H1 (cell line): Measurements from ENCODE around the gene TASOR2. TPM values are rescaled to one million over a fixed set of nuclear protein-coding genes. Genes with fewer than 3 reads are reported as not detected.

Source experiments
- CTCF ChIA-PET: fragments of 300-600 bp; sonication (Branson Sonifier 250); formaldehyde crosslinking; loops from one replicate; lab custom pipeline; 2021; ENCODE audit not compliant: partially characterized antibody; lab: Charles Lee
- POLR2A ChIA-PET: fragments of 300-600 bp; sonication (Branson Sonifier 250); formaldehyde crosslinking; loops from one replicate; lab custom pipeline; 2021; ENCODE audit warnings: inconsistent platforms; ENCODE audit not compliant: partially characterized antibody; lab: Charles Lee
- DNase-seq, 2 experiments: peaks; one replicate each; pipeline versions ENCODE4 v3.0.0 to v3.0.0-alpha.2; 2010 to 2022; ENCODE audit warnings: low spot score in 2 of 2, low read depth in 1 of 2, mixed read lengths in 1 of 2
- FAIRE-seq: peaks from 2 replicates; lab custom pipeline; 2011; peaks lifted over from hg19 to GRCh38; lab: Jason Lieb, UNC
- H2AFZ ChIP-seq: 2 replicates; pipeline ENCODE4 v1.8.1; 2012; ENCODE audit warnings: low read length, inconsistent platforms
- H2AK5ac ChIP-seq: 2 replicates; pipeline ENCODE4 v1.6.1; 2013; ENCODE audit warnings: low read depth, low read length
- H2BK120ac ChIP-seq: replicated peaks from 2 replicates; pipeline ENCODE3; 2013; ENCODE audit warnings: low read depth, low read length, inconsistent platforms
- H2BK12ac ChIP-seq: 2 replicates; pipeline ENCODE4 v1.6.1; 2013; ENCODE audit warnings: low read depth, low read length
- H2BK15ac ChIP-seq: 2 replicates; pipeline ENCODE4 v1.6.1; 2013; ENCODE audit warnings: low read length
- H2BK20ac ChIP-seq: 2 replicates; pipeline ENCODE4 v1.6.1; 2013; ENCODE audit warnings: low read length
- H2BK5ac ChIP-seq: 2 replicates; pipeline ENCODE4 v1.6.1; 2013; ENCODE audit warnings: low read depth, low read length
- H3K14ac ChIP-seq: 2 replicates; pipeline ENCODE4 v1.6.1; 2013; ENCODE audit warnings: inconsistent platforms; ENCODE audit not compliant: insufficient read length
- H3K18ac ChIP-seq: 2 replicates; pipeline ENCODE4 v1.6.1; 2013; ENCODE audit warnings: low read length; ENCODE audit errors: extremely low read depth
- H3K23ac ChIP-seq: 2 replicates; pipeline ENCODE4 v1.6.1; 2013; ENCODE audit warnings: inconsistent platforms; ENCODE audit not compliant: insufficient read length
- H3K23me2 ChIP-seq: 2 replicates; pipeline ENCODE4 v1.6.1; 2013; ENCODE audit warnings: low read depth, low read length
- H3K27ac ChIP-seq: 2 replicates; pipeline ENCODE4 v1.6.1; 2011; ENCODE audit warnings: low read depth, low read length, inconsistent platforms
- H3K27me3 ChIP-seq, 4 experiments: replicated peaks in 1 of 4; 1 replicate in 1 of 4; 2 replicates in 3 of 4; pipeline versions ENCODE4 v1.6.1 to v1.8.1; 2011 to 2013; ENCODE audit warnings: low read length in 3 of 4, mild to moderate bottlenecking in 3 of 4, inconsistent platforms in 2 of 4, mixed read lengths in 2 of 4, moderate library complexity in 1 of 4; ENCODE audit not compliant: control insufficient read depth in 3 of 4, insufficient read depth in 3 of 4; ENCODE audit errors: extremely low read depth in 1 of 4
- H3K36me3 ChIP-seq, 4 experiments: 2 replicates each; pipeline versions ENCODE4 v1.6.1 to v1.8.1; 2011 to 2013; ENCODE audit warnings: mild to moderate bottlenecking in 4 of 4, low read length in 3 of 4, moderate library complexity in 2 of 4, control low read depth in 1 of 4, inconsistent platforms in 1 of 4; ENCODE audit not compliant: insufficient read depth in 4 of 4, control insufficient read depth in 2 of 4
- H3K4ac ChIP-seq: replicated peaks from 2 replicates; pipeline ENCODE3; 2013; ENCODE audit warnings: low read length, low read depth, mixed read lengths, inconsistent platforms; ENCODE audit not compliant: insufficient read length
- H3K4me1 ChIP-seq, 4 experiments: replicated peaks in 1 of 4; 1 replicate in 1 of 4; 2 replicates in 3 of 4; pipeline versions ENCODE4 v1.6.1 to v1.8.1; 2011 to 2013; ENCODE audit warnings: low read length in 3 of 4, inconsistent platforms in 2 of 4, mixed read lengths in 1 of 4; ENCODE audit not compliant: insufficient read depth in 4 of 4, control insufficient read depth in 3 of 4
- H3K4me2 ChIP-seq, 2 experiments: 2 replicates each; pipeline versions ENCODE4 v1.6.1 to v1.8.1; 2011 to 2013; ENCODE audit warnings: low read depth in 2 of 2, low read length in 2 of 2, control low read depth in 1 of 2, inconsistent platforms in 1 of 2, mild to moderate bottlenecking in 1 of 2; ENCODE audit not compliant: insufficient read depth in 1 of 2
- H3K4me3 ChIP-seq, 4 experiments: fragments of 200-600, 300-600 bp in 1 of 4; sonication (generic), shearing (Covaris generic), sonication (Bioruptor Twin) in 1 of 4; 2 replicates each; pipeline versions ENCODE4 v1.5.1 to v1.8.1; 2011 to 2016; ENCODE audit warnings: low read length in 4 of 4, low read depth in 3 of 4, control low read depth in 2 of 4, inconsistent platforms in 2 of 4, mild to moderate bottlenecking in 2 of 4, mixed read lengths in 1 of 4, moderate library complexity in 1 of 4; ENCODE audit not compliant: insufficient read depth in 2 of 4; ENCODE audit errors: extremely low read depth in 1 of 4
- H3K56ac ChIP-seq: replicated peaks from 2 replicates; pipeline ENCODE3; 2013; ENCODE audit warnings: low read depth, mild to moderate bottlenecking, mixed read lengths, low read length, inconsistent platforms; ENCODE audit not compliant: insufficient read length
- H3K79me1 ChIP-seq: 2 replicates; pipeline ENCODE4 v1.6.1; 2013; ENCODE audit warnings: low read depth, low read length, control low read depth
- H3K79me2 ChIP-seq, 2 experiments: 2 replicates each; pipeline versions ENCODE4 v1.6.1 to v1.8.1; 2012 to 2013; ENCODE audit warnings: low read length in 2 of 2, mild to moderate bottlenecking in 2 of 2, inconsistent platforms in 1 of 2; ENCODE audit not compliant: insufficient read depth in 2 of 2, control insufficient read depth in 1 of 2
- H3K9ac ChIP-seq, 4 experiments: replicated peaks in 1 of 4; 1 replicate in 1 of 4; 2 replicates in 3 of 4; pipeline versions ENCODE4 v1.6.1 to v1.8.1; 2011 to 2013; ENCODE audit warnings: low read depth in 3 of 4, low read length in 3 of 4, control low read depth in 2 of 4, mild to moderate bottlenecking in 2 of 4, moderate library complexity in 2 of 4, inconsistent platforms in 1 of 4; ENCODE audit errors: extremely low read depth in 1 of 4
- H3K9me3 ChIP-seq, 2 experiments: 2 replicates each; pipeline versions ENCODE4 v1.6.1 to v1.8.1; 2012 to 2013; ENCODE audit warnings: mild to moderate bottlenecking in 2 of 2, moderate library complexity in 2 of 2, control low read depth in 1 of 2, inconsistent platforms in 1 of 2, low read depth in 1 of 2, low read length in 1 of 2, mixed read lengths in 1 of 2; ENCODE audit not compliant: insufficient read depth in 2 of 2
- H4K20me1 ChIP-seq, 2 experiments: replicated peaks in 1 of 2; 2 replicates each; pipeline versions ENCODE3 to v1.8.1; 2011 to 2013; ENCODE audit warnings: inconsistent platforms in 2 of 2, low read length in 2 of 2, mild to moderate bottlenecking in 1 of 2; ENCODE audit not compliant: insufficient read depth in 2 of 2, control insufficient read depth in 1 of 2
- H4K5ac ChIP-seq: 2 replicates; pipeline ENCODE4 v1.6.1; 2013; ENCODE audit warnings: low read length, low read depth, mixed read lengths, inconsistent platforms; ENCODE audit not compliant: insufficient read length
- H4K8ac ChIP-seq: 2 replicates; pipeline ENCODE4 v1.8.0; 2013; ENCODE audit warnings: mild to moderate bottlenecking, moderate library complexity, low read length, inconsistent platforms; ENCODE audit not compliant: insufficient read depth; ENCODE audit errors: extremely low read depth
- H4K91ac ChIP-seq: replicated peaks from 2 replicates; pipeline ENCODE3; 2013; ENCODE audit warnings: low read length, mixed read lengths, inconsistent platforms; ENCODE audit not compliant: insufficient read length
- BRCA1 ChIP-seq: IDR thresholded peaks from 2 replicates; pipeline ENCODE4 v1.6.1; 2012; ENCODE audit warnings: low read depth, low read length, improper control_type of control experiment
- CHD2 ChIP-seq: IDR thresholded peaks from 2 replicates; pipeline ENCODE4 v1.6.1; 2012; ENCODE audit warnings: low read length, improper control_type of control experiment
- E2F6 ChIP-seq: IDR thresholded peaks from 2 replicates; pipeline ENCODE4 v1.6.1; 2012; ENCODE audit warnings: inconsistent platforms
- EP300 ChIP-seq, 2 experiments: IDR thresholded peaks; 1 replicate in 1 of 2; 2 replicates in 1 of 2; pipeline ENCODE4 v1.6.1; 2011 to 2012; ENCODE audit warnings: low read depth in 2 of 2, low read length in 2 of 2, mild to moderate bottlenecking in 2 of 2, borderline replicate concordance in 1 of 2, inconsistent platforms in 1 of 2, moderate library complexity in 1 of 2
- GABPA ChIP-seq: IDR thresholded peaks from 2 replicates; pipeline ENCODE4 v1.6.1; 2011; ENCODE audit warnings: mild to moderate bottlenecking, low read length, moderate library complexity, borderline replicate concordance; ENCODE audit not compliant: insufficient read depth
- JUND ChIP-seq: IDR thresholded peaks from 2 replicates; pipeline ENCODE4 v1.6.1; 2011; ENCODE audit warnings: mild to moderate bottlenecking, improper control_type of control experiment, low read length
- PHF8 ChIP-seq: fragments of 200-600 bp; sonication (generic); conservative IDR thresholded peaks from 2 replicates; pipeline ENCODE4 v1.7.1; 2012; ENCODE audit warnings: low read depth, mild to moderate bottlenecking, inconsistent platforms, low read length, moderate library complexity
- POLR2A ChIP-seq, 2 experiments: IDR thresholded peaks; 1 replicate in 1 of 2; 2 replicates in 1 of 2; pipeline ENCODE4 v1.6.1; 2011; ENCODE audit warnings: low read depth in 2 of 2, low read length in 2 of 2, mild to moderate bottlenecking in 2 of 2; ENCODE audit errors: control extremely low read depth in 1 of 2
- SIN3A ChIP-seq, 2 experiments: IDR thresholded peaks in 1 of 2; conservative IDR thresholded peaks in 1 of 2; 2 replicates each; pipeline ENCODE4 v1.6.1; 2011 to 2012; ENCODE audit warnings: low read length in 2 of 2, improper control_type of control experiment in 1 of 2, low read depth in 1 of 2, mild to moderate bottlenecking in 1 of 2
- SIRT6 ChIP-seq: IDR thresholded peaks from one replicate; pipeline ENCODE4 v1.7.1; 2012; ENCODE audit warnings: low read length, inconsistent platforms
- SUZ12 ChIP-seq: fragments of 200-600 bp; sonication (generic); IDR thresholded peaks from 2 replicates; pipeline ENCODE4 v1.6.1; 2012; ENCODE audit warnings: mild to moderate bottlenecking, inconsistent platforms, low read length, moderate library complexity, mixed read lengths
- YY1 ChIP-seq: IDR thresholded peaks from 2 replicates; pipeline ENCODE4 v1.6.1; 2011; ENCODE audit warnings: low read depth, mild to moderate bottlenecking, low read length
- WGBS, 2 experiments: shearing (Covaris generic) in 1 of 2; methylation state at CpG; one replicate each; pipeline versions ENCODE4 v1.1.6 to v1.1.7; 2013 to 2015; ENCODE audit warnings: low lambda C conversion rate in 2 of 2, mixed read lengths in 2 of 2, inconsistent platforms in 1 of 2, low coverage in 1 of 2, missing lambda C conversion rate in 1 of 2; ENCODE audit not compliant: insufficient replicate concordance in 2 of 2, insufficient coverage in 1 of 2, insufficient read length in 1 of 2; ENCODE audit errors: extremely low coverage in 1 of 2, missing lambda C conversion rate in 1 of 2; 5-methylcytosine and 5-hydroxymethylcytosine counted together
- polyA plus RNA-seq, 7 experiments: library from polyadenylated mRNA; depleted of rRNA in 3 of 7; stranded (reverse) in 5 of 7; unstranded in 2 of 7; fragments of >200 nt in 5 of 7; fragments of 200-250 nt in 2 of 7; gene quantifications; 1 replicate in 5 of 7; 2 replicates in 1 of 7; 4 replicates in 1 of 7; pipeline versions ENCODE4 v1.2.1 to v1.2.3, GENCODE V29; 2011 to 2013; ENCODE audit warnings: missing spikeins in 2 of 7, mixed read lengths in 2 of 7
- total RNA-seq: library from RNA; stranded (reverse); fragmentation: NEBNext Ultra II Directional; extraction: Animal tissue kit (Norgen Biotek cat#: 25700); gene quantifications from 2 replicates; pipeline ENCODE4 v1.2.1, GENCODE V29; 2021

The TASOR2 gene
- total and polyA plus RNA-seq, 2 of the 8 experiments (the other 6 are each of a cell fraction or from before 2014, with no cell fraction given) = 13.1 to 74.9 TPM

GRCh38 chr10:5668429-5668828, 16.2 kb upstream of the TASOR2 start:
- peaks cover 2 to 12% (median 8%) of the 10 kb centered on the region in 4 experiments; a peak in 6 of 7 replicates for H3K4me1 ChIP-seq
- H4K8ac ChIP-seq = no peak overlapping the region
- H3K23me2 ChIP-seq = peaks cover 5% of the 10 kb centered on the region
- no peak overlapping the region for H3K4me2 ChIP-seq
- H2BK12ac ChIP-seq = no peak overlapping the region
- H3K18ac ChIP-seq = no peak overlapping the region
- WGBS, 2 experiments = 92% methylated on average over 4 of the region's 4 CpGs; no CpG with 5 or more reads in 1 of the 2 experiments
- no peak overlapping the region for H4K91ac ChIP-seq
- peaks cover 3% of the 10 kb centered on the region in 2 experiments for H4K20me1 ChIP-seq
- no peaks in the 10 kb centered on the region for H3K36me3 ChIP-seq
- no peak for FAIRE-seq
- DNase-seq = no peak
- H3K4ac ChIP-seq = no peak overlapping the region
- H3K56ac ChIP-seq = no peak overlapping the region
- no peak overlapping the region for H3K4me3 ChIP-seq
- H2AFZ ChIP-seq = no peak overlapping the region
- no peak overlapping the region for H2AK5ac ChIP-seq
- H3K23ac ChIP-seq = no peak overlapping the region
- no peak overlapping the region for H3K14ac ChIP-seq
- no peak overlapping the region for H4K5ac ChIP-seq
- TF ChIP-seq JUND (no peak), SIRT6 (no peak), PHF8 (no peak), BRCA1 (no peak), SIN3A (conservative IDR thresholded peaks at IDR 0.05 in 1 of 2, IDR thresholded peaks at IDR 0.05 in 1 of 2; ENCODE audit: low read depth in 1 of 2, low read length in 2 of 2) (no peak), CHD2 (no peak), GABPA (no peak), E2F6 (no peak), SUZ12 (no peak), POLR2A (IDR thresholded peaks at IDR 0.05; ENCODE audit: control extremely low read depth in 1 of 2, low read depth in 2 of 2, low read length in 2 of 2) (no peak), EP300 (IDR thresholded peaks at IDR 0.05; ENCODE audit: borderline replicate concordance in 1 of 2, low read depth in 2 of 2, low read length in 2 of 2) (no peak), YY1 (no peak)
- TF ChIP-seq, all 59 proteins: peak for 0
- H3K27me3 ChIP-seq = 0 out of 7 replicates have a peak, but pooled peaks cover 0 to 4% (median 1%) of the 10 kb centered on the region in 4 experiments
- H3K9ac ChIP-seq = no peak overlapping the region
- no peak overlapping the region for H3K27ac ChIP-seq
- ChIA-PET CTCF (interaction anchor here (0.6 to 3.3 kb wide), 5 partner anchors 10 to 264 kb away, joined by 3 to 11 read pairs (median 3); no protein-coding TSS in a partner anchor), POLR2A (no interaction called here)
- H2BK5ac ChIP-seq = no peak overlapping the region
- H3K79me2 ChIP-seq = peaks cover 0 to 15% of the 10 kb centered on the region in 2 experiments; a peak in 1 of 4 replicates
- H3K79me1 ChIP-seq = no peaks in the 10 kb centered on the region
- H3K9me3 ChIP-seq = no peaks in the 10 kb centered on the region
- H2BK120ac ChIP-seq = no peak overlapping the region
- no peak overlapping the region for H2BK15ac ChIP-seq
- H2BK20ac ChIP-seq = no peak overlapping the region
